ENCODE results near the gene TSPAN5.
A peak's percentile ranks its signal among the peaks of the same experiment; 100 is the strongest.

The TSPAN5 gene

DNA sequence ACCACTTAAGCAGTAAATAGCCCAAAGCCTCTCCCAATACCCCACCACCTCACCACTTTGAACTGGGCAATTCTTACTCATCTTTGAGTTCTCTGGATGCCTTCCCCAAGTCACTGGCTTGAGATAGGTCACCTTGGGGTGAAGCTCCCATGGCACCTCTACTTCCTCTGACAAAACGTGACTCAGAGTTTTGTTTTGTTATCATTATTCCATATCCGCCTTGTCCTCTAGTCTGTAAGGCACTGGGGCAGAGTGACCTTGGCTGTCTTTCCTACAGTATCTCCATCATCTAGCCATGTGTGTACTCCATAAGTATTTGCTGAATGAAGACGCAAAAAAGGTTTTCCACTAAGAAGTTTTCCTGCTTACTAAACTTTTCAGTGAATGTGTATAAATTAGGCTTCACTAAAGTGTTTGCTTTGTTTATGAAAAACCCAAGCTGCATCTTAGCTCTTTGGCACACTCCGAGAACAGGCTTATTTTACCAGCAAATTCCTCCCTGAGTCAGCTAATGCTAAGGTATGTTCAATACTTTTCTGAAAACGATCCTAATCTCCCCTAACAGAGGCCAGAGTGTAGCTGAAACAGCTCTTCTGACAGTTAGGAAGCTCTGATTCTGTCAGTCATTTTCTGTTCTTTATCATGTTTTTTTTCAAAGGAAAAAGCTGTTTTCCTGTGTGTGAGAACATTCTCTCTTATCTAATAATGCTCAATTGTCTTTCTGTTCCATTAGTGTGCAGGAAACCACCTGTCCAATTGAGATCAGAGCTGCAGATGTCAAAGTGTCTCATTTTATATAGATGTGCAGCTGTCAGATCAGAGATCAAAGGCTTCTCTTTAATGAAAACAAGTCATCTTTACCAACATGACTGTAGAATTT, 30.2 kb upstream of the TSPAN5 start:
- Histone ChIP-seq H3K4me3 (no peak overlapping the region), H3K4me1 (peaks cover 0 to 18% (median 3%) of the 10 kb centered on the region in 10 experiments; a peak in 9 of 20 replicates), H3K27me3 (no peaks in the 10 kb centered on the region), H3K9me3 (replicated peaks in 1 of 11) (peaks cover 0 to 7% (median 0%) of the 10 kb centered on the region in 11 experiments; a peak in 1 of 22 replicates), H4K20me1 (no peaks in the 10 kb centered on the region), H3K36me3 (no peaks in the 10 kb centered on the region), H3K9ac (no peak overlapping the region), H3K27ac (no peak overlapping the region), H3K4me2 (peak overlapping the region in 5 of 11 experiments; percentile 11 to 57 (median 27); a peak in 9 of 22 replicates)
- TF ChIP-seq Cebpa-rat (IDR thresholded peaks at IDR 0.05): no peak

- Histone ChIP-seq H4K20me1 (no peaks in the 10 kb centered on the region), H3K27ac (no peak overlapping the region), H3K36me3 (no peaks in the 10 kb centered on the region), H3K4me3 (no peak overlapping the region), H3K4me1 (peaks cover 0 to 18% (median 3%) of the 10 kb centered on the region in 10 experiments; a peak in 9 of 20 replicates), H3K4me2 (no peak overlapping the region; a peak in 2 of 22 replicates), H3K27me3 (no peaks in the 10 kb centered on the region), H3K9ac (no peak overlapping the region), H3K9me3 (replicated peaks in 1 of 11) (peaks cover 0 to 7% (median 0%) of the 10 kb centered on the region in 11 experiments; a peak in 1 of 22 replicates)
- no peak for TF ChIP-seq Cebpa-rat (IDR thresholded peaks at IDR 0.05)
Measured at GRCh38 chr4:98687876-98688275, 29.5 kb upstream of the TSPAN5 start.

DNA sequence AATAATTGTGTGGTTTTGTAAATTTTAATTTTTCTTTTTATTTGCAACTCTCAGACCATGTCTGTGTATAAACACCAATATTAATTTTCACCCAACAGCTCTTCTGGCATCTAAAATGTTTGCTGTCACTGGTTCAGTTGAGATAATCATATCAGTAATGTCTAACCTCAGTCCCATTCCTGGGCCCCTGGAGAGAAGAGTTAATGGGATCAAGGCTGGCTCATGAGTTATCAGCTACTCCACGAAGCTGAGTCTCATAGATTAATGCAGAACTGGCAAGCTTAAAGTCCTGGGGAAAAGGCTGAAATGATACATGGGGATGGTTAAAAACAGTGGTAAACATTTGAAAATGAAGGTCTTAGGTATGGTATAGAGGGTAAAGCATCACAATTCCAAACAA, 28.4 kb upstream of the TSPAN5 start:
- Histone ChIP-seq H4K20me1 (no peaks in the 10 kb centered on the region), H3K27ac (no peak overlapping the region), H3K27me3 (no peaks in the 10 kb centered on the region), H3K4me2 (no peak overlapping the region), H3K9ac (no peak overlapping the region), H3K9me3 (replicated peaks in 1 of 11) (peaks cover 0 to 7% (median 0%) of the 10 kb centered on the region in 11 experiments; a peak in 1 of 22 replicates), H3K4me3 (no peak overlapping the region), H3K36me3 (no peaks in the 10 kb centered on the region), H3K4me1 (peaks cover 0 to 18% (median 3%) of the 10 kb centered on the region in 10 experiments; a peak in 9 of 20 replicates)
- no peak for TF ChIP-seq Cebpa-rat (IDR thresholded peaks at IDR 0.05)

DNA sequence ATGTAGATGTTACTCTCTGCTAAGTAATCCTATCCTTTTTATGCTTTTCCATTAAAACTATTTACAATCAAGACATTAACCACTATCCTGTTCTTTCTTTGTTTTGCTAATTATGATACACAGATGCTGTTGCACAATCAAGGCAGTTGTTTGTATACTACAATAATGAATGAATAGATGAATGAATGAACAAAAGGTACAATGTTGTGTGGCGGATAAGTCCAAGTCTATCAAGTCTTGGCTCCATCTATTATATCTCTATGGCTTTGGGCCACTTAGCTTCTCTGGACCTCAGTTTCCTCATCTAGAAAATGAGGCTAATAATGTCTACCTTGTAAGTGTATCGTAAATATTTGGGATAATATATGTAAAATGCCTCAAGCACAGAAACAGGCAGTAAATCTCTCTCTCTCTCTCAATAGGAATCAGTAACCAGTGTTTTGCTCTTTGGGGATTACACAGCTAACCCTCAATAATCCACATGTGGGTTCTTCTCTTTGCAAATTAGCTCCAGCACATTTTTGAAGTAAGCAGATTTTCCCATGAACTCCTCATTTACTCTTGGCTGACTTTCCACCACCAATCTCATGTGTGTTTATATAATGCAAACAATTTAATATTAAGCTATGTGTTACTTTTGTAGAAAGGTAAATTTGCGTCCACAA, 27.8 kb upstream of the TSPAN5 start:
- Histone ChIP-seq H3K27ac (no peak overlapping the region), H3K36me3 (no peaks in the 10 kb centered on the region), H3K4me1 (peaks cover 0 to 18% (median 3%) of the 10 kb centered on the region in 10 experiments; a peak in 9 of 20 replicates), H3K9ac (no peak overlapping the region), H4K20me1 (no peaks in the 10 kb centered on the region), H3K4me3 (no peak overlapping the region), H3K27me3 (no peaks in the 10 kb centered on the region), H3K9me3 (replicated peaks in 1 of 11) (peaks cover 0 to 7% (median 0%) of the 10 kb centered on the region in 11 experiments; a peak in 1 of 22 replicates), H3K4me2 (no peak overlapping the region)
- TF ChIP-seq Cebpa-rat (IDR thresholded peaks at IDR 0.05): no peak

- no peak for TF ChIP-seq Cebpa-rat (IDR thresholded peaks at IDR 0.05)
- no peaks in the 10 kb centered on the region for H3K27me3 ChIP-seq
- H3K27ac ChIP-seq: no peak overlapping the region
- no peaks in the 10 kb centered on the region for H4K20me1 ChIP-seq
- H3K9me3 ChIP-seq (replicated peaks in 1 of 11): peaks cover 0 to 7% (median 0%) of the 10 kb centered on the region in 11 experiments; a peak in 1 of 22 replicates
- H3K4me3 ChIP-seq: no peak overlapping the region
- no peak overlapping the region for H3K9ac ChIP-seq
- H3K4me2 ChIP-seq: no peak overlapping the region
- no peaks in the 10 kb centered on the region for H3K36me3 ChIP-seq
- peaks cover 0 to 18% (median 3%) of the 10 kb centered on the region in 10 experiments; a peak in 9 of 20 replicates for H3K4me1 ChIP-seq
Measured at GRCh38 chr4:98685225-98686042, 27.0 kb upstream of the TSPAN5 start.

DNA sequence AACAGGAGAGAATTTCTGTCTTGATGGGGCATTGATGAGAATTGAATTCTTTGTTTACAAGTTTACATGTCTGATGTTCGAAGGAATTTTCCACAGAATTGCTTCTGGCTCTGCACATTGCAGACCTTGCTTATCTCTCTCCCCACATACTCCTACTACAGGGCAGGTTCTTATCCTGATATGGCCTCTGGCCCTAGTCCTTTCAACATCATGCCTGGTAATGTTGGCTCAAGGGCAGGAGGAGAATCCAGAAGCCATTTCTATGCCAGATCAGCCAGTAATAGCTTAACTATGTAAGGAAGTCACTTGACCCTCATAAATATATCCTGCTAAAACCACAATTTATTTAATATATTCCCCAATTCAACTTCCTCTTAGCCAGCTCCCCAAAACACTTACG, 24.3 kb upstream of the TSPAN5 start:
- no peak overlapping the region for H3K27ac ChIP-seq
- H3K9me3 ChIP-seq (replicated peaks in 1 of 11): no peaks in the 10 kb centered on the region
- H3K36me3 ChIP-seq: no peaks in the 10 kb centered on the region
- H3K4me1 ChIP-seq: no peaks in the 10 kb centered on the region
- H3K9ac ChIP-seq: no peak overlapping the region
- no peak overlapping the region for H3K4me2 ChIP-seq
- no peak for TF ChIP-seq Cebpa-rat (IDR thresholded peaks at IDR 0.05)
- no peak overlapping the region for H3K4me3 ChIP-seq
- no peaks in the 10 kb centered on the region for H3K27me3 ChIP-seq
- no peaks in the 10 kb centered on the region for H4K20me1 ChIP-seq

GRCh38 chr4:98680806-98681205, 22.4 kb upstream of the TSPAN5 start:
- Histone ChIP-seq H3K9ac (no peak overlapping the region), H3K4me2 (no peak overlapping the region), H3K27ac (no peak overlapping the region), H3K4me3 (no peak overlapping the region), H3K27me3 (no peaks in the 10 kb centered on the region), H3K36me3 (no peaks in the 10 kb centered on the region), H3K4me1 (no peaks in the 10 kb centered on the region), H4K20me1 (no peaks in the 10 kb centered on the region), H3K9me3 (replicated peaks in 1 of 11) (no peaks in the 10 kb centered on the region)
- no peak for TF ChIP-seq Cebpa-rat (IDR thresholded peaks at IDR 0.05)

- Histone ChIP-seq H3K36me3 (no peaks in the 10 kb centered on the region), H3K4me1 (no peaks in the 10 kb centered on the region)
Measured at GRCh38 chr4:98679738-98680137, 21.3 kb upstream of the TSPAN5 start.

GRCh38 chr4:98677799-98678198, 19.4 kb upstream of the TSPAN5 start:
- no peaks in the 10 kb centered on the region for H3K36me3 ChIP-seq
- H3K4me2 ChIP-seq: no peak overlapping the region
- H3K9me3 ChIP-seq (replicated peaks in 1 of 11): no peaks in the 10 kb centered on the region
- no peak for TF ChIP-seq Cebpa-rat (IDR thresholded peaks at IDR 0.05)
- no peak overlapping the region for H3K4me3 ChIP-seq
- H3K27ac ChIP-seq: no peak overlapping the region
- H3K27me3 ChIP-seq: no peaks in the 10 kb centered on the region
- H3K4me1 ChIP-seq: no peaks in the 10 kb centered on the region
- H4K20me1 ChIP-seq: no peaks in the 10 kb centered on the region
- H3K9ac ChIP-seq: no peak overlapping the region

More at GRCh38 chr4:98679738-98680137, 21.3 kb upstream of the TSPAN5 start:
- H3K9ac ChIP-seq: no peak overlapping the region
- H3K4me3 ChIP-seq: no peak overlapping the region
- no peak for TF ChIP-seq Cebpa-rat (IDR thresholded peaks at IDR 0.05)
- no peaks in the 10 kb centered on the region for H3K27me3 ChIP-seq
- H4K20me1 ChIP-seq: no peaks in the 10 kb centered on the region
- H3K27ac ChIP-seq: no peak overlapping the region
- H3K9me3 ChIP-seq (replicated peaks in 1 of 11): no peaks in the 10 kb centered on the region
- H3K4me2 ChIP-seq: no peak overlapping the region

Measured in BLaER1 treated with 17β-estradiol and CSF1 and Interleukin-3, amounts not matched to agents 10 nM and 100 nM (cell line).